GM21723 (cell line): Measurements from ENCODE around the gene MYNN.

Experiments
- ATAC-seq: cut with Tn5 transposase; IDR thresholded peaks from one replicate; pipeline ENCODE4 v1.9.1; 2021; ENCODE audit warnings: mild to moderate bottlenecking, moderate library complexity; ENCODE audit not compliant: unreplicated experiment

Gene MYNN

GRCh38 chr3:169774186-169774585, 990 bp downstream of the MYNN start:
- ATAC-seq: no peak

- no peak for ATAC-seq
Observed at GRCh38 chr3:169777822-169778221, 4.6 kb downstream of the MYNN start.

- ATAC-seq: no peak
Observed at GRCh38 chr3:169780742-169781141, 7.5 kb downstream of the MYNN start.

GRCh38 chr3:169781209-169781855, 8.1 kb downstream of the MYNN start:
- ATAC-seq: no peak

GRCh38 chr3:169787120-169787519, 13.9 kb downstream of the MYNN start:
- no peak for ATAC-seq

GRCh38 chr3:169787791-169788190, 14.6 kb downstream of the MYNN start:
- no peak for ATAC-seq

- no peak for ATAC-seq
Observed at GRCh38 chr3:169790219-169790618, 17.0 kb downstream of the MYNN start.

GRCh38 chr3:169790687-169791429, 17.7 kb downstream of the MYNN start:
- ATAC-seq: no peak

- no peak for ATAC-seq
Observed at GRCh38 chr3:169792359-169792758, 19.2 kb downstream of the MYNN start.

- ATAC-seq: no peak
Observed at GRCh38 chr3:169804681-169805080, 31.5 kb downstream of the MYNN start.

- no peak for ATAC-seq
Observed at GRCh38 chr3:169809230-169809795, 36.1 kb downstream of the MYNN start.

GRCh38 chr3:169811631-169812331, 38.6 kb downstream of the MYNN start:
- ATAC-seq: peak; percentile 18

- ATAC-seq: peak; percentile 72
Observed at GRCh38 chr3:169812332-169813235, 39.4 kb downstream of the MYNN start, which contains the start of the genes LRRC34 and LRRIQ4. Gene LRRC34 (minus strand): TSS chr3:169812904. CDS start chr3:169812548, 356 bp downstream. Gene LRRIQ4 (plus strand): TSS chr3:169812870. CDS start chr3:169821922, 9,052 bp downstream.

- no peak for ATAC-seq
Observed at GRCh38 chr3:169813278-169813677, 40.1 kb downstream of the MYNN start.

- peak; percentile 84 for ATAC-seq
Observed at GRCh38 chr3:169813757-169814517, 40.7 kb downstream of the MYNN start.

GRCh38 chr3:169815590-169816150, 42.5 kb downstream of the MYNN start:
- ATAC-seq: no peak

- ATAC-seq: no peak
Observed at GRCh38 chr3:169818316-169818715, 45.1 kb downstream of the MYNN start.

- no peak for ATAC-seq
Observed at GRCh38 chr3:169822091-169822490, 48.9 kb downstream of the MYNN start.

GRCh38 chr3:169822540-169822939, 49.3 kb downstream of the MYNN start:
- no peak for ATAC-seq
